ENCODE results near the gene GDF10. TPM values are rescaled to one million over a fixed set of nuclear protein-coding genes. Genes with fewer than 3 reads are reported as not detected.

Gene GDF10
- total and polyA plus RNA-seq, 2 donors (not counting 3 experiments of a cell fraction or from before 2014, with no cell fraction given), result not detected

DNA sequence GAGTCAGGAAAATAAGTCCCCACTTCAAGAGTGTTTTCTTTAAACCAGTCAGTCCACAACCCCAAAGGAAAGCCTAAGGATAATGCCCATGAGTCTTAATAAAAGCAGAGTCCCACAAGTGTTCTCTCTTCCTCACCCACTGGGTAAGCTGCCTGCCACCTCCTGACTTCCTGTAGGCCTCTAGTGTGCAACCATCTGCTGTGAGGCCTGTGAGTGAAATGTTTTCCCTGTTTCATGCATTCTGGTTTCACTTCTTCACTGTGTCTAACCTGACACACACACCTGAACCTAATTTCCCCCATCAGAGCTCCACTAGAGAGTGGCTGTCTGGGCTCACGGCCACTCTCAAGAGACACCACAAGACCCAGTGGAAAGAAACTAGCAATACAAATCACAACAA lies 38.9 kb upstream of the GDF10 start:
- dilution Hi-C loops (cut with MboI; ENCODE audit: extremely low pct_ligation_motif_present, low sequenced_read_pairs) (no loop called here), intact Hi-C loops (cut with micrococcal nuclease) (no loop called here)
- DNase-seq (ENCODE audit: low read depth, low spot score), result no peak
- Histone ChIP-seq H3K9me3 (replicated peaks; ENCODE audit: control insufficient read depth, insufficient read depth, low read length) (no peaks in the 10 kb centered on the region), H2AFZ (ENCODE audit: low read depth, low read length) (no peak overlapping the region), H3K9me1 (replicated peaks; ENCODE audit: control insufficient read depth, extremely low read depth, insufficient read depth, low read length) (no peaks in the 10 kb centered on the region), H3K4me3 (replicated peaks in 1 of 3; ENCODE audit: insufficient read depth in 1 of 3, low read depth in 1 of 3, low read length in 3 of 3) (no peak overlapping the region), H3K4me1 (ENCODE audit: control insufficient read depth, extremely low read depth, insufficient read depth, low read length) (no peaks in the 10 kb centered on the region), H3K9ac (replicated peaks; ENCODE audit: extremely low read depth, insufficient read depth, low read length) (no peak overlapping the region), H3K36me3 (ENCODE audit: control insufficient read depth in 2 of 2, extremely low read depth in 1 of 2, insufficient read depth in 2 of 2, low read length in 2 of 2) (no peaks in the 10 kb centered on the region), H3K27ac (ENCODE audit: insufficient read depth, low read depth, low read length) (no peak overlapping the region), H3K79me2 (ENCODE audit: control insufficient read depth, insufficient read depth, low read length) (no peaks in the 10 kb centered on the region), H3K27me3 (ENCODE audit: control insufficient read depth in 2 of 2, insufficient read depth in 2 of 2, low read length in 2 of 2) (no peaks in the 10 kb centered on the region), H4K20me1 (replicated peaks; ENCODE audit: control insufficient read depth, extremely low read depth, insufficient read depth, low read length) (no peaks in the 10 kb centered on the region), H3K4me2 (ENCODE audit: insufficient read depth, low read length) (no peak overlapping the region)
- no peak for FAIRE-seq
- TF ChIP-seq POLR2A (IDR thresholded peaks at IDR 0.05; ENCODE audit: low read depth, low read length), result no peak
- no peak for TF ChIP-seq GATA2 (IDR thresholded peaks at IDR 0.05; ENCODE audit: insufficient read depth, insufficient read length, low read depth, low read length)
- TF ChIP-seq POLR2AphosphoS5 (IDR thresholded peaks at IDR 0.05; ENCODE audit: insufficient read depth, low read depth, low read length), result no peak
- TF ChIP-seq JUN (IDR thresholded peaks at IDR 0.05; ENCODE audit: borderline replicate concordance, insufficient read depth, insufficient read length, low read depth), result no peak
- no peak for TF ChIP-seq EZH2 (IDR thresholded peaks at IDR 0.05; ENCODE audit: borderline replicate concordance, low read depth, low read length, severe bottlenecking)
- no peak for TF ChIP-seq CTCF (IDR thresholded peaks at IDR 0.05; ENCODE audit: extremely low read depth in 1 of 2, insufficient read depth in 1 of 2, low read depth in 1 of 2, low read length in 2 of 2)
- no peak for TF ChIP-seq MYC (IDR thresholded peaks at IDR 0.05; ENCODE audit: low read depth, low read length)
- TF ChIP-seq MAX (IDR thresholded peaks at IDR 0.05; ENCODE audit: insufficient read depth, insufficient read length), result no peak
- no peak for TF ChIP-seq FOS (IDR thresholded peaks at IDR 0.05; ENCODE audit: borderline replicate concordance, insufficient read depth, low read length)
- ChIA-PET POLR2A (no interaction called here), CTCF (no interaction called here)
- no TSS peak for BruUV-seq (replicated peaks)
